ENCODE data around the gene KCTD2.

GRCh38 chr17:75108193-75108592 lies 61.2 kb downstream of the KCTD2 start:
- TF ChIP-seq CTCF (IDR thresholded peaks at IDR 0.05; ENCODE audit: insufficient read depth, low read depth, low read length), result no peak
- TF ChIP-seq EZH2 (IDR thresholded peaks at IDR 0.05; ENCODE audit: insufficient read depth, low read length), result no peak
